Posterior vena cava (tissue), 2 donors: ENCODE measurements around the gene LHPP. TPM values are rescaled to one million over a fixed set of nuclear protein-coding genes. Genes with fewer than 3 reads are reported as not detected.

Experiments used
- DNase-seq: peaks from one replicate; pipeline ENCODE4 v3.0.0-alpha.2; 2020; ENCODE audit warnings: low spot score
- intact Hi-C, 2 donors: fragments of 100-400 bp; cut with DNase I; formaldehyde crosslinking; loops; one replicate each; pipeline versions ENCODE4 v1.14.1 to v1.14.2; 2022 to 2023
- total RNA-seq, 2 donors: library from RNA; stranded (reverse); fragmentation: NEBNext Ultra II Directional; extraction: Animal tissue kit (Norgen Biotek cat#: 25700); gene quantifications; one replicate each; pipeline ENCODE4 v1.2.1, GENCODE V29; 2021
- donor health status: DM: yes; HTN: yes; CAD: no.
- donor health status: DM: yes; HTN: yes; CAD: no.

Gene LHPP
- total RNA-seq, 2 donors from 2014 or later: 11.9 to 13.0 TPM

DNA sequence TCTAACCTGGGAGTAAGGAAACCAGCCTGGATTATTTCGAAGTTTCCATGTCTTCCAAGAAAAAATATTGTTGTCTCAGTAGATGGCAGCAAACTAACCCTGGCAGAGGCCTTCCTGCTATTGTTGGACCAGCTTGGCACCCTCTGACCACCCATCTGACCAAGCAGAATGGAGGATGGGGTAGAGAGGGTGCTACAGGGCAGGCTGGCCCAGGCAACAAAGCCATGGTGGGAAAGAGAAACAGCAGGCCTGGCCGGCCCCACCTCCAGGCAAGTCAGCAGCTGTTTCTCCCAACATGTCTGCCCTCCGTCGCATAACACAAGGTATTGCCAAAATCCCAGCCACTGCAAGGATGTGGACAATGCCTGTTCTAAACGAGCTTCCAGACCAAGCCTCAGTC, 187.6 kb downstream of the LHPP start:
- DNase-seq: no peak
- intact Hi-C loops: loop anchor here in 1 of 2 donors (10.0 kb wide), 1 partner anchor 86 kb away; no protein-coding TSS in a partner anchor

DNA sequence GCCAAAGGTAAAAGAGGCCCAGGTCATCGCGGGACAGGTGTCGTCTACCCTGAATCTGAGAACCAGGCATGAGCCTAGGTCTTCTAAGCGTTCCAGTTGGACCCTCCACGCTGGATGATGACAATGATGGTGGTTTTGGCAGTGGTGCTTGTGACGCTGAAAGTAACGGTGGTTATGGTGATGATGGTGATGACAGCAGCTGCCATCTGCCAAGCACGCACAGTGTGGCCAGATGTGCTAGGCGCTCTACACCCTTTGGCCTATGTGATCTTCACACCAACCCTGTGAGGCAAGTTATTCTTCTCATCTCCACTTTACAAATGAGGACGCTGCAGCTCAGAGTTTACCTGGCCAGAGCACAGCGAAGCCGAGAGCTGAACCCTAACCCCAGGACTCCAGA, 188.6 kb downstream of the LHPP start:
- intact Hi-C loops: no loop called here
- DNase-seq: no peak

DNA sequence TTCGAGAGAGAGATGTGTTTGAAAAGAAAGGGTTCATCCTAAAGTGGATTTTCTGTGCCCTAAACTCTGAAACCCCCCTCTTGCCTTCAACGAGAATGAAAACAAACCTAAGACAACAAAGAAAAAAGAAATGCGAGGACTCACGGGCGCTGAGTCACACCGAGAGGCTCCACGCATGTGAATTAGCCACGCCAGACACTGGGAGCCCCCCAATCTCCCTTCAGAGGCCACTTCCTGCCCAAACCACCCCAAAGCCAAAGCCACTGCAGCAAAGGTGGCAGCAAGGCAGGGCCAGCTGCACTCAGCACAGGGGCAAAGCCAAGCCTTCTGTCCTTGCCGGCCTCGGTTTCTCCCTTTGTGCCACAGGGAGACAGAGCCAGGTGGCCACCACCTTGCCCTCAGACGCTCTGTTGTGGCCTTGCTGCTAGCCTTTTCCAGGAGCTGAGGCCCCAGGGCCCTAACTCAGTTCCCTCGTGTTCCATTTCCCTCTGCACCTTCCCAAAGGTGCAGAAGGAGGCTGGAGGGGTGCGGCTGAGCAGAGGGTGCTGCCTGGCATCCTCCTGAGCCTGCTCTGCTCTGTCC, 189.3 kb downstream of the LHPP start:
- intact Hi-C loops: no loop called here
- DNase-seq: no peak

DNA sequence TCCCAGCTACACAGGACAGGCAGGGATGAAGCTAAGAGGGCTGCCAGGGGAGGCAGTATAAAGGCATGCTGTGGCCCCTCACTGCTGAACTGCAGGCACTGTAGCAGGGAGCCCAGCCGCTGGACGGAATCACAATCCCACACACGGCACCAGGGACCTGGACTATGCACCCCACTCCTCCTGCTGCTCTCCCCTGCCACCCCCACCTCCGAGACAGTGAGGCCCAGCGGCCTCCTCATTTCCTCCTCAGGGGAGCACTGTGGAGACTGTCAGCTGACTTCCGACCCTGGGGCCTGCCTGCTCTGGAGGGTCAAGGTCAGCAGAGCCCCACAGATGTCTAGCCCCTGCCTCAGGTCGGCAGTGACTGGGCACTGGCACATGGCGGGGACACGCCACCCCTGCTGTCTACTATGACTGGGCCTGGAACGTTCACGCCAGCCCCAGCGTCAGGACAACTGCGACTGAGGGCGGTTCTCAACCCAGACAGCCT, 189.8 kb downstream of the LHPP start:
- intact Hi-C loops: no loop called here
- DNase-seq: no peak

DNA sequence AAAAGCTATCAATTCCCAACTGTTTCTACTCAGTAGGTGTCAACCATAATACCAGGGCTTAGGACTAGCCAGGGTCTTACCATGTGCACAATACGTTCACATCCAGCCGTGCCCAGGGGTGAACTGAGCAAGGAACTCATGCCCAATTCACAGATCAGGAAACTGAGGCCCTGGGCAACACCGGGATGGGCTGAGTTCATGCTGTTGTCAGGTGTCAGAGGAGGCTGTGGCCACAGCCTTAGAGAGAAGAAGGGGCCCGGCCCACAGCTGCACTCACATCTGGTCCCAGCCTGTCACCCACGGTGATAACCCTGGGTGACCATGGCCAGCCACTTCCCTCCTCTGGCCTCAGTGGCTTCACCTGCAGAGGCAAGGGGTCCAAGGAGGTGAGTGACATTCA, 190.6 kb downstream of the LHPP start:
- intact Hi-C loops: no loop called here
- DNase-seq: no peak

DNA sequence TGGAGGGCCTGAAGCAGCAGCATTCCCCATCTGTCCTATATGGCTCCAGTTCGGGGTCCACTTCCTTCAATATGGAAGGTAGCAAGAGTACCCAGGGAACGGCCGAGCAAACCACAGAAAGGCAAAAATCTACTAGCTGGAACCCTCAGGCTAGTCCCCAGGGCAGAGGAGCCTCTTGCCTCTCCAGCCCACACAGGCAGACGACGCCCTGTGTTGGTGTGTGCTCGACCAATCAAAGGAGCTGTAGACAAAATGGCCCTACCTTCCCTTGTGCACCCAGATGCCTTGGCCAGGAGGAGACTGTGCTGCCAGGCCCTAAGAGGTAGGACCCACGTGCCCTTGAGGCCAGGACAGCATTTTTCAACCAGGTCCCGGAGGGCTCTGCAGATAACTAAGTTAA, 191.1 kb downstream of the LHPP start:
- DNase-seq: no peak
- intact Hi-C loops: no loop called here

DNA sequence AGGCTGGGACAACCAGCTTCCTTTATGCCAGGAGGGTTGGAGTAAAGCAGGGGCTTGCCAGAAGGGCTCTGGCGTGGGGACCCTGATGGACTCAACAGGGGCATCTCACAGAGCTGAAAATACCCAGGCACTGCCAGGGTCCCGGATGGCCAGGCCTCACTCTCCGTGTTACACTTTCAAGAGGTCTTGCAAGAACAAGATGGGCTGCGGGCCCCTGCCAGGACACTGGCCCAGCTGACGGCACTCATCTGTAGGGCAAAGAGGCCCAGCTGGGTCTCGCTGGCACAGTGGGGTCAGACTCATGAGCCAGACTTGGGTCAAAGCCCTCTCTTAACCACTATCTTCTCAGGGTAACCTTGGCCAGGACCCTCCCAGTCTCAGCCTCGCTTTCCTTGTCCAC, 191.7 kb downstream of the LHPP start:
- intact Hi-C loops: no loop called here
- DNase-seq: no peak

DNA sequence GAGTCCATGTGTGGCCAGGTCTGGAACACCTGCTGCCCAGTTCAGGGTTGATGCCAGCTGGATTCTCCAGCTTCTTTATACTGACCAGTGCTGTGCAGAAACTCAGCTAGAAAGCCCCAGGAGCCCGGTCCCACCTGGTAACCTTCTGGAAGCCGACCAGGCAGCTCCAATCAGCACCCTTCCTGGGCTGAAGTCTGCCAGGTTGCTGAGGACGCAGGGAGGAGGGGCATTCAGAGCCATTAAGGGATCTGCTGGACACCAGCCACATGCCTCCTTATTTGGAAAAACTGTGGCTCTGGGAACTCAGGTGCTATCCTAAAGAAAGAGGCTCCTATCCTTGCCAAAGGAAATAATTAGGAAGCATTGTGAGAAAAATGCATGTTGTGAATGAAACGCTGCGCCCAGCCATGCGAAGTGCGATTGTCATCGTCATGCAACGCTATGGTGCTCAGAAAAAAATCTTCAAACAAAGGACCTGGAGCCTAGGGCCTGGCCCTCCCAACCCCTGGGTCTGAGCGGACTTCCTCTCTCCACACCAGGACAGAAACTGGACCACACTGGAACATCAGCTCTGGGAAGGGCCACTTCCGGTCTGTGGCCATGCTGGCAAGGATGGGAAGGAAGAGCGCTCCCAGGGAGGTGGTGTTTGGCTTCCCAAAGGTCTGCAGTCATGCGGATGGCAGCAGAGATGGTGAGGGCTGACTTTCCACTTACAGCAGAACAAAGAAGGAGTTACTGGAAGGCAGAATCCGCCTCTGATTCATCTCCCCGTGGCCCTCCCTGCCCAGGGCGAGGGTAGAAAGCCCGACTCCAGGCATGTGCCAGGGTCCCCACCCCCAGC, 192.4 kb downstream of the LHPP start:
- no peak for DNase-seq
- intact Hi-C loops: no loop called here

DNA sequence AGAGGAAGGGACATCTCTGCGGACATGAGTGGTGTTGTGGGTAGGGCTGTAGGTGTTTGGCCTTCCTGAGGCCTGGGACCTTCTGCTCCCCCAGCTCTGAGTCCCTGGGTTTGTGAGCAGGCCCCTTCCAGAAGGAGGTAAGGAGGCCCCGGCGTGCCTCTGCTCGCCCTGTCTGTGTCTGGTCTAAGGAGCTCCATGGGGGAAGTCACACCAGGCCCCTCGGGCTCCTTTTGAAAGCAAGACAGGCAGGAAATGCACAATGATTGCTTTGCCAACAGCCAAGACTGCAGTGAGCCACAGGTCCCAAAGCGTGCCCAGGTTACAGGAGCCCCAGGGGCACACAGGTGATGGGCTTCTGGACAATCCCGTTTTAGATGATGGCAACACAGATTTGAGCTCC, 193.1 kb downstream of the LHPP start:
- DNase-seq: no peak
- intact Hi-C loops: no loop called here

DNA sequence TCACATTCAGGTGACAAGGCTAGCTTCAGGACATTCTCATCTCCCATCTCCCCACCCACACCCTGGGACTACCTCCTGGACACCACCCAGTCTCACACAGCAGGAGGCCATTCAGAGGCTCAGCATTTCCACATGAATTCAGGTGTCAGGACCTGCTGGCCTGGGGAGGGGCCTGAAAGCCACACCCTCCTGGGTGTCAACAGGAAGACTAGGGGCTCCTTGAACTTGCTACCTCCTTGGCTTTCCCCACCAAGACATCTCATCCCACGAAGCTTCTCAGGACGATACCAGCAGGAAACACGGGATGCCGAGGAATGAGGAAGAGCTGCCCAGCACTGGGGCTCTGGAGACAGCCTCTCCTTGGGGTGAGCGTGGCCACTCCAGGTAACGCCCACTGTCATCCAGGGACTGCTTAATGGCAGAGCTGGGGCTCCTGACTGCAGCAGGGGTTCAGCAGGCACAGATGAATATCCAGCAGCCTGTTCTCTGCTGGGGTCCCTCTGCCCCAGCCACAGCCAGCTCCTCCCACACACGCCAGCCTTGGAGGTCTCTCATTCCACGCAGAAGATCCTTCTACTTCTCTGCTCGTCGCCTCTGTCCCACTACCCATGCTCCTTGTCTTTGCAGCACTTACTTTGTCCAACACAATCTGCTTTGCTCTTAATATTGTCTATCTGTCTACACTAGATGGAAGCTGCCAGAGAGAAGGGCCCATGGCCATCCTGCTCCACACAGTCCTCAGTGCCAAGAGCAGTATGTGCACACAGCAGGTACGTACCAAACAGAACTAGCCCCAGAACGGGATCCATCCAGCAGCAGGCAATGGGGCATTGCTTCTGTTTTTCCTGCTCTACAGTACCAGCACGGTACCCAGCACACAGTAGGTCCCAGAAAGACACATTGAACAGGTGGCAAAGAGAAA, 193.8 kb downstream of the LHPP start:
- intact Hi-C loops: no loop called here

DNA sequence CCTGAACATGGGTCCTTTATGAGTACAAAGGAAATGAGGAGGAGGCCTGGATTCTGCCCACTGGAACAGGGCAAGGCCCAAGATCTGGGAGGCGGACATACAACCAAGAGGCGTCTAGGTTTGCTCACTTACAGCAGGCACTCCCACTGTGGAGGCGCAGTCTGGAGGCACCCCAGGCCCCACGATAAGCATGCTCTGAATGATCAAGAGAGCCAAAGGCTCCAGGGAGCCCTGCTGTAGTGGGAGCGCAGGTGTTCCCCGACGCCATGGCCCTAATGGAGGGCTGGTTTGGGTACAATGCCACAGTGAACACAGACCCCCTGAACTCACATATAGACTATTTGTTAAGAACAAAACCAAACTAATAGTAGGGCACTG, 194.5 kb downstream of the LHPP start:
- intact Hi-C loops: no loop called here
- DNase-seq: no peak

More for the DNA sequence above, 193.8 kb downstream of the LHPP start:
- DNase-seq: no peak

DNA sequence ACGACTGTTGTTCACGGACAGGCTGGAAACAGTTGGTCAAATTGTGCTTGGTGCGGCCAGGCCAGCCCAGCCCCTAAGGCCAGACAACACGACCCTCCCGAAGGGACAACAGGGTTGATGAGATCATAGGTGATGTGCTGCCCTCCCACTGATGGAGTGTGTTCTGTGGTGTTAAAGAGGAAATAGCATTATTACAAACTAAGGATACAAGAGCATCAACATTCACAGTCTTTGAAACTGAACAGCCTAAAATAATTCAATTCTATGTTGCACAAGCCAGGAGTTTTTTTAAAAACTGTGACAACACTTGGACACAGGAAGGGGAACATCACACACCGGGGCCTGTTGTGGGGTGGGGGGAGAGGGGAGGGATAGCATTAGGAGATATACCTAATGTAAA, 194.9 kb downstream of the LHPP start:
- intact Hi-C loops: no loop called here
- DNase-seq: no peak

DNA sequence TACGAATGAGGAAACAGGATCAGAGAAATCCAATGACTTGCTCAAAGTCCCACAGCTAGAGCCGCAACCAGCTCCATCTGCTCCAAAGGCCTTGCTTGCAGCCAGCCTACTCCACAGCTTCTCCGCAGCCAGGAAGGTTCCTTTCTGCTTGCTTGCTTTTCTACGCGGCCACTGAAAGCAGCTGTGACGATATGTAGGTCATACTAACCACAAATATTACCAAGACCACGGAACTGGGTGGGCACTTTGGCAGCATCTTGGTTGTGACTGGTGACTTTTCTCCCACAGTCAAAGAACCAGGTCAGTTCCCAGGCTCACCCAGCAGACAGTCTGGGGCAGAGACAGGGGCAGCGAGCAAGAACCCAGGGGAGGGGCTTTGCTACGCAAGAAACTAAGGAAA, 196.2 kb downstream of the LHPP start:
- DNase-seq: no peak
- intact Hi-C loops: no loop called here

DNA sequence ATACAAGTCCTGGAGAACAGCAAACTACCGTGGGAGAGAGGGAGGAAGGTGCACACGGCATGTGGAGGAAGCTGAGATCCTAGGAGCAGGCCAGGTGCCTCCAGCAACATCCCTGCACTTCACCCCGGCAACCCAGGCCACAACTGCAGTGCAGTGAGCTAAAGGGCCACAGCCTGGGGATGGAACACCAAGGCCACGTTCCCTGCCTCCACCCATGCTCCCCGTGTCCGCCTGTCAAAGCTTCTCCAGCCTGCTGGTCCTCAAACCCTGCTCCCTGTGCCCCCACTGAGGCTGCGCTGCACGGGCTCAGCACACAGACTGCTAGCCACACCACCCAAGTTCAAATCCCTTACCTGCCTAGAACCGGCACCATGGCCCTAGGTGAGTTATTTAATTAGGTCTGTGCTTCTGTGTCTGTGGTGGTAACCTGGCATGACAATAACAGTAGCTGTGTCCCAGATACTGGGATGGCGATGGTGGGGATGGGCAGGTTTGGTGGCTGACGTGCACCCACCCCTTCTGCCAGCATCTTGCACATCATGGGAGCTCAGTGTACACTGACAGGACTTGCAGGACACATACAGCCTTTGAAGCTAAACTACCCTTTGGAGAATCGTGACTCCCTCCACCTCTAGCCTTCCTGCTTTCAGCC, 197.1 kb downstream of the LHPP start:
- no peak for DNase-seq

DNA sequence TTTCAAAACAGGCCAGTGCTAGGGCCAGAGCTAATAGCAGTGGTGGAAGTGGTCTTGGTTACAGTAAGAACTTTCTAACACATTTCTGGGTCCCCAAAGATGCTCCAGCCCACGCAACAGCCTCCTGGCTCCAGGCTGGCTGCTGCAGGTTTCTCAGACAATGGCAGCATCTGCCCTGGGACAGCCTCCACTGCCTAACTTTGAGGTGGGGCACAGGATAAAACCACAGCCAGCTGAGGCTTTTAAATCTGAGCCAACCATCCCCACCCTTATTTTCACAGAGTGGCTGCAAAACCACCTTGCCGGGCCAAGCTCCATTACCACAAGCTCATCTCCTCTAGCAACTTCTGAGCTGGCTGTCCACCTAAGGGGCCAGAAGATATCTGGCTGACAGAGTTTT, 197.8 kb downstream of the LHPP start:
- intact Hi-C loops: no loop called here
- no peak for DNase-seq

More for the DNA sequence above, 197.1 kb downstream of the LHPP start:
- intact Hi-C loops: no loop called here

DNA sequence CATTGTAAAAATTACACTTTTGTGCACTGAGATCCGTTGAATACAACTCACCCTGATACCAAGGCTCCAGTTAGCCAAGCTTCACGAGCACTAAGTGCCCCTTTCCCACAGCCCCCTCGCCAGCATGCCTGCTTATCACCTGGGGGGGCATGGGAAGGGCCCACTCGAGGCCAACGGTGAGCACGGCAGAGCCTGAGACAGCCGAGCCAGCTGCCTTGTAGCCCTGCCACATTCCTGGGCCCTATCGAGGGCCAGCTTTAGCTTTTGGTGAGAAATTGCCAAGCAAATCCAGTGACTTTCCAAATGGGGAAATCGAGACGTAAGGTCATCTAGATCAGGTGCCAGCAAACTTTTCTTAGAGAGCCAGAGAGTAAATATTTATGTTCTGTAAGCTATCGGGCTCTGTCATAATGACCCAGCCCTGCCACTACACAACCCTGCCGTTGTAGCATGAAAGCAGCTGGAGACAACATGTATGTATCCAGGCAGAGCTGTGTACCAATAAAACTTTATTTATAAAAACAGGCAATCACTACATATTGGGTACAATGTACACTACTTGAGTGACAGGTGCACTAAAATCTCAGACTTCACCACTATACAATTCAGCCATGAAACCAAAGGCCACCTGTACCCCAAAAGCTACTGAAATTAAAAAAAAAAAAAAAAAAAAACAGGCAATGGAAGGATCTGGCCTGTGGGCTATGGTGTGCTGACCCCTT, 198.9 kb downstream of the LHPP start:
- intact Hi-C loops: no loop called here
- DNase-seq: no peak

DNA sequence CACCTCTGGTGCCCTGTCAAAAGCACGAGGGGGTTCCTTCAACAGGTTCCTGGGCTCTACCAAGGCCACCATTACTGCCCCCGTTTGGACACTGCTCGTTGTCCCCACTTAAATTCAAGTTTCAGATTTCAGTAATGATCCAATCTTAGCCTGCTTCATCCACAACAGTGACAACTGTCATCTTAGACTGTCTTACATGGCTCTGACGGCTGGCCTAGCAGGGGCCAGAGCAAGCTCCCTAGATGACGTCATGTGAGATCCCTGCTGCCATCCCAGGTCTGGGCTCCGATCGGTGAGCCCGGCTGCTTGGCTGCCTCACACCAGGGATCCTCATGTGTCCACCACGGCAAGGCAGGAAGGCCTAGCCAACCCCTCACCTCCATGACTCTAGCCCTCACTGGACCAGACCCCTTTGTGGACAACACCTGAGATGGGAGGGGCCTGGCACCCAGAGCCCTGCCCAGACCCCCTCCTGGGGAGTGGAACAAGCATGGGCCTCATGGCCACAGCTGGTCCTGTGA, 200.1 kb downstream of the LHPP start:
- DNase-seq: no peak
- intact Hi-C loops: no loop called here

DNA sequence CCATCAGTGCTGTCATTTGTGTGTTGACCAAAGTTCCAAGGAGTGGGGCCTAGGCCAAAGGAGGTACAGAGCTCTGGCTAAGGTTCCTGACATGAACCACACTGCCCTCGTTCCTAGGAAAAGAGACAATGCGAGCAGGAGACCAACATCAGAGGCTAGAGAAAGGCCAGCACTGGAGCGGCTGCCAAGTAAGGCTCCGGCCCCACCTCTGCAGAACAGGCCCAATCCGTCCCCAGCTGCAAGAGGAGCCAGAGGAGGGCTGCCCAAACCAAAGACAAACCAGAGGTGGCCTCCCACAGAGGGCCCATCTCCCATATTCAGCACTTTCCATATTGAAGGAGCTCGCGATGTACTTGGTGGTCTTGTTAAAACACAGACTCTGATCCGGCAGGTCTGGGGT, 201.6 kb downstream of the LHPP start:
- no peak for DNase-seq
- intact Hi-C loops: no loop called here
